GM18868 (cell line): ENCODE data around the gene MATN3.

Experiments used
- ATAC-seq: cut with Tn5 transposase; IDR thresholded peaks from one replicate; pipeline ENCODE4 v1.9.1; 2021; ENCODE audit warnings: mild to moderate bottlenecking, moderate library complexity; ENCODE audit not compliant: unreplicated experiment

Gene MATN3

DNA sequence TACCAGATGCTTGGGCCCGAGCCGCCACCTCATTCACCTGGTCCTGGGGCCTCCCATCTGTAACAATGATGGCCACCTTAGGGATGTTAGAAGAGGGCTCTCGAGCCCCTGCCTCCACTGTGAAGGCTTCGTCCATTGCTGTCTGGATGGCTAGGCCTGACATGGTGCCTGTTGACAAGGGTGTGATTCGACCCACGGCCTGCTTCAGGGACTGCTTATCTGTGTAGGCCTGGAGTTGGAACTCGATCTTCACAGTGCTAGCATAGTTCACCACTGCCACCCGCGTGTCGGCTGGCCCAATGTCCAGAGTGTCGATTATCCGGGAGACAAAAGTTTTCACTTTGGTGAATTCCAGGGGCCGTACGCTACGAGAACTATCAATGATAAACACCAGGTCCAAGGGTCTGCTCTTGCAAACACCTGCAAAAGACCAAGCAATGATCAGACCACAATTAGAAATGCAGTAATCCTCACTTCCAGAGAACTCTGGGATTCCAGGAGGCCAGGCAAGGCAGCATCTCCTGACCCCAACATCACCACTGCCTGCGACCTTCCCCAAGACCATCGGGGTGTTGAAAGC, 6.5 kb downstream of the MATN3 start:
- no peak for ATAC-seq

DNA sequence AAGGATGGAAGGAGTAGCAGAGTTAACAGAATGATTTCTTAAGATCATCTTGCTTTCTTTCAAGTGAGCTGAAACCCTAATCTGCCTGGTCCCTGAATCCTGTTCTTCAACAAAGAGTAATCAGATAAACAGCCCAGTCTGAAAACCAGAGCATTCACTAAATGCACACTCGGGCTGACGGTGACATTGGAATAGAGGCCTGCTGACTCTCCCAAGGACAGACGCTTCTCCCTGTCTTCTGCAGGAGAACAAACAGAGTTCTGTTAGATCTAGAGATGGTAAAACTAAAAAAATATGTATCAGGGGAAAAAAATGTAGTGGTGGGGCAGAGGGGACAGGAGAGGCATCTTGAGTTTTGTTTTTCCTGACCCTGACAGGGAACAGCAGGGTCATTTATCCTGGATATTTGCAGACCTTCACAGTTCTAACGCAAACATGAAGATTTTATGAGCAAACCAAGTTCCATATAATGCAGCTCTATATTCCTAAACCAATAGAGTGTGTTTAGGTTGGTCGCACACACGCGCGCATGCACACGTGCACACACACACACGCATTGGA, 7.3 kb downstream of the MATN3 start:
- ATAC-seq = no peak

DNA sequence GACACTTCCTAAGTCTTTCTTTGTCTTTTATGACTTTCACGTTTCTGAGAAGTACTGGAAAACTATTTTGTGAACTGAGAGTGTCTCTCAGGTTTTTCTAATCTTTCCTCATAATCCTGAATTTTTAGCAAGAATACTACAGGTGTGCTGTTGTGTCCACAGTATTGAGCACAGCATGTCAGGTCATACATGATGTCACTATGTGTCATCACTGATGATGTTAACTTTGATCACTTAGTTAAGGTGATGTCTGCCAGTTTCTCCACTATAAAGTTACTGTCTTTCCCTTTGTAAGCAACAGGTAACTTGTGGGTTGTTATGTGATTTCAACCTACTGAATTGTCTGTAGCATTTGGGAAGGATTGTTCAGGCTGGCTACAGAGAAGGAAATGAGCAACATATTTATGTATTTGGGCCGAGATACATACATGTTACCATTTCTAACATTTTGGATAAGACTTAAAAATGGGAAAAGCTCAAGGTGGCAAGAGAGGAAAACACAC, 11.1 kb downstream of the MATN3 start:
- ATAC-seq = no peak

DNA sequence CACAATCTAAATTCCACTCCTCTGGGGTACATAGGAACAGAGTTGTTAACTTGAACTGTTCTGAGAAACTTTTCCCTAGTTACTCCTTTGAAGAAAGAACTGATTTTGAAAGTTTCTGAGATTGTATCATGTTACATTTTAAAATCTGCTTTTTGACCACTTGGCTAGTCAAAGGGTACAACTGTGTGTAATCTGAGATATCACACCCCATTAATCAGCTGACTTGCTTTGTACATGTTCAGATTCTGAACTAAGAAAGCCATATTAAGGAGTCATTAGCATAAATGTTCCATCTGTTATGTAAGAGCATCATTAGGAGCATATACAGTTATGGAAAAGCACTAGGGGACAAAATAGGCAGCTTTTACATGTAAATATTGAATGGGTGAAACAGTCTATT, 18.7 kb downstream of the MATN3 start:
- no peak for ATAC-seq

DNA sequence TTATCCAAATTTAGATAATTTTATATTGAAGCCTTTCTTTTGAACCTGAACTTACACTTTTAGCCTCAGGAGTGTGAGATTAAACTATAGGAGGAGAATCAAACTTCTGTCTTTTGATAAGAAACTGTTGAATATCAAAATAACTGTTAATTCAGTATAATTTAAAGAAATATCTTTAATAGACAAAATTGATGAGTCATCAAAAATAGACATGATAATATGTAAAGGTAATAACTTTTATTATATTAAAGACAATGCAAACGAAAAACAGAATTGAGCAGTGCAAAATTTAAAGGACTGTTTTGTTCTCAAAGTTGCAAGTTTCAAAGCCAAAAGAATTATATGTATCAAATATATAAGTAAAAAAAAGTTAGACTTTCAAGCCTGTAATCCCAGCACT, 20.6 kb downstream of the MATN3 start:
- ATAC-seq = no peak

DNA sequence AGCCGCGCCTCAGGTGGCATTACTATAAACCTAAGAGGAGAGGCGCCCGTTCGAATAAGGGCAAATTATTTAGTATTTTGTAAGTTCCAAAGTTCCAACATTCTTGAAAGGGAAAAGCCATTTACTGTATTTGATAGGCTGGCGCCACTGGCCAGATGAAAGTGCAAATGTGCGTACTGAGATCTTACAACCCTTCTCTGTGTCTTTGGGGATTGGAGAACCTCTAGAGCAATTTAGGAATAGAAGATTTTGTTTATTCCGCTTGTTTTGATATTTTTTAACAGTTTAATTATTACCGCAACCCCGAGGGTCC, 22.1 kb downstream of the MATN3 start:
- ATAC-seq = no peak

DNA sequence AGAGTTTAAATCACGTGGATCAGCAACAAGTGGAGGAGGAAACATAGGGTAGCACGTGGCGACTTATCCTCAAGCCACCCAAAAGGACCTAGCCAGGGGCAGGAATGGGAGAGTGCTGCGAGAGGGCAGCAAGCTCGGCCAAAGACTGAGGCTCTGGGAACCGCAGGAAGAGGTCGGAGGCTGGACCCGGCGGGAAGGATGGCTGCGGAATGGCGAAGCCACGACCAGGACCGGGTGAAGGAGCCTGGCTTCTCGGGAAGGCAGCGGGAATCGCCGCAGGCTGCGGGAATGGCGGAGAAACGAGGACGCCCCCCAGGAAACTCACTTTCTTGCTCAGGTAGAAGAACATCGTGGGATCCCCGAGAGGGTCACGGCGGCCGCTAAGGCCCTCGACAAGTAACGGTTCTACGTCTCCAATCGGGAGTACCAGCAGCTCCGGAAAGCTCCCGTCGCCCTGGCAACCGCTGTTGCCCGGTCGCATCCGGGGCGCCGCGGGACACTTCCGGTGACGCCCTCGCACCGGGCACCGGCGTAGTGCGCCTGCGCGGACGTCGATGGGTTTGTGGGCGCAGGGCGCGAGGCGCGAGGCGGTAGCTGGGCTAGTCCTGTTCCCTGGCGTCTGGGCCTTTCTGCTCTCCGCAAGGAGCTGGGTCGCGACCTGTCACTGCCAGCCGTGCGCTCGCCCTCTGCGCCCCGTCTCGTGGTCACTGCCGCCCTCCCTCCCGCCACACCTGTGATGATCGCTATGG, 22.6 kb downstream of the MATN3 start, which contains the start of gene WDR35:
WDR35 (minus strand) TSS at position 439 of the 749 bp plus-strand sequence; CDS start at position 349, 90 bp downstream.
- peak; percentile 93 for ATAC-seq

DNA sequence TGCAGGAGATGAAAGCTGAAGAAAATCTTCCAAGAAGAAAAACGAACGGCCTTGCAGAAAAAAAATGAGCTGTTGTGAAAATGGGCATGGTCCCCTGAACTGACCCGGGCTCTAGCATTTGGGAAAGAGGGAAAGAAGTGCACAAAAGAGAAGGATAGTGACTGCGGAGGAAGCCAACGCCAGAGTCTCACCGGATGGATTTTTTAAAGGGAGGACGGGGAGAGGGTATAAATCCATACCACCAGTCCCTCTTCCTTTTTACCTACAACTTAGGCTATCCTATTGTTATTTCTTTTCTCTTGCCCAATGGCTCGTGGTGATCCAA, 23.2 kb downstream of the MATN3 start:
- no peak for ATAC-seq

DNA sequence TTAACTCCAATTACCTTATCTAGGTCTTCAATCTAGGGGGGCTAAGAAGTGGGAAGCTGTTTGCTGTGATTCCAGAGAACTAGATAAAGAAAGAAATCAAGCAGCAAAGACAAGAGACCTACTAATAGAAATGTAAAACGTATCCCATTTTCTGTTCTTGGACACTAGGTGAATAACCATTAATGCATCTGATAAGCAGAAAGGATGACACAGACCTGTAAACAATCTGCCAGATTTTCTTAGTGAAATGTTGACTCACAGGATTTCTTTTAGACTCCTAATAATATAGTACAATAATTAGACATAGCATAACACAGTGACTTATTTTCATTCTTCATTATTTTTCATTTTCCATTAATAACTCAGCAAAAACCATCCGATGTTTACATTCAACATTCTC, 23.9 kb downstream of the MATN3 start:
- no peak for ATAC-seq

DNA sequence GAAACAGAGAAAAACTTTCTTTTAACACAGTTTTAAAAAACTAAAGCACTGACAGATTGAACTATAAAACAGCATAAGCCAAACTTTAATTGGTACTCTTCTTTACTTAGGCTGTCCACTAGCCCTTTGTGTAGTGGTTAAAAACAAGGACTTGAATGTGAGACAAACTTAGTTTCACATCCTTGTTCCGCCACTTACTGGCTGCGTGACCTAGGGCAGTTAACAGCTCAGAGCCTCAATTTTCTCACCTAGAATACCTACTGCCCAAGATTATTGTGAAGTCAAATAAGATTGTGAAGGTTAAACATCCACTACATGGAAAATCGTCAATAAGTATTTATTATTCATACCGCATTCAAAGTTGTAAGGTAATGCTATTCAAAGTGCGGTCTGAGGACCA, 24.5 kb downstream of the MATN3 start:
- ATAC-seq = peak; percentile 71

DNA sequence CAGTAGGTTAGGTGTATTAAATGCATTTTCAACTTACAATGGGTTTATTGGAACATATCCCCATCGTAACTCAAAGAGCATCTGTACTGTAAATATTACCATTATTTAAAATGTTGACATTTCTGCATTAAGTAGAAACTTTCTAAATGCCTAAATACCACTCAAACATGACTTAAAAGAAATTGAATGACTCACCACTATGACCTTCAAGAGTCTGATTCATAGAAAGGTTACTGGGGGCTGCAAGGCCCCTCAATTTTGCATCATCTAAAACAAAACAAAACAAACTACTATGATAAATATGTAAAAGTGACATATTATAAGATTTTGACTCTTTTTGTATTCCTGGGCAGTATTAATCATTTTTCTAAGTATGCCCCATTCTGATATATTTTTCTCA, 30.2 kb downstream of the MATN3 start:
- ATAC-seq = no peak

DNA sequence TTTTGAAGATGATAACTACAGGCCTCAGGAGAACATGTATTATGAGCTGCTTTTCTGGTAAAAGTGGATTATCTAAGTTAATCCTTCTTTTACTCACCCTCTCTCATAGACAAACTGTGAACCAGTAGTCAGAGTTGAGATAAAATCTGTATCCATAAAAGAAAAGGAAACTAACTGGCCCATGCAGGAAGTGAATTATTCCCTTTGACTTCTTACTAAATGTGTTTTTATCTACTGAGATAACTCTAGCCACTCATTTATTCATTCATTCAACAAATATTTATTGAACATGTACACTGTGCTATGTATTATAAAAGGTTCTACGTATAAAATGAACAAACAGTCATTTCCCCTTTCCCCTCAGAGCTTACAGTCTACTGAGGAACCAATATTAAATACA, 32.5 kb downstream of the MATN3 start:
- no peak for ATAC-seq

DNA sequence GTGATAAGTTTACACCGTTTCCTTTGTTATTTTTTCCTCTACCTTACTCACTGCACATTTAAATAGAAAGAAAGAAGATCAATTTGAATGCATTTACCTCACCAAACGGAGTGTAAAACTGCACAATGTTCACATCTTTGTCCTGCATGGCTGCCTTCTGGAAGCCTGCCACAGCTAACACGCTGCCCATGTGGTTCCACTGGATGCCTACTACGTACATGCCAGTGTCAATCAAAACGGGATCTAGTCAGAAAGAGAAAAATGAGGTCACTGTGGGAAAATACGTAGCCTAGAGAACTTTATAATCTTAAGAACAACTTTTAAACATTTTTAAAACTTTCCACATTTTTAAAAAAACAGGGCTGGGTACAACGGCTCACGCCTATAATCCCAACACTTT, 39.0 kb downstream of the MATN3 start:
- ATAC-seq = no peak

DNA sequence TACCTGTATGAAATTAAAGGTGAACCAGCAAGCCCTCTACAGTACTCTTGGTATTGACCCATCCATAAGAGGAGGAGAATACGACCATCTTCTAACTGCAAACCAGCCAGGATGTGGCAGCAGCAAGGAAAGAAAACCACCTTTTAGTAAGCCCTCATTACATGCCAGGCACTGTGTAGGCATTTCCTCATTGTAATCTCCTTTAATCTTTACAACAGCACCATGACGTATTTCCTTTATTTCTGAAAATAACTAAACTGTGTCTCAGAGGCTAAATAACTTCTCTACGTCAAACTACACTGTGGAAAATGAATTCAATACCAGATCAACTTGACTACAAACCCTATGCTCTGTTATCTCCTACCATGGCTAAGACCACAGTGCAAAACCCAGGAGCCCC, 40.8 kb downstream of the MATN3 start:
- no peak for ATAC-seq

DNA sequence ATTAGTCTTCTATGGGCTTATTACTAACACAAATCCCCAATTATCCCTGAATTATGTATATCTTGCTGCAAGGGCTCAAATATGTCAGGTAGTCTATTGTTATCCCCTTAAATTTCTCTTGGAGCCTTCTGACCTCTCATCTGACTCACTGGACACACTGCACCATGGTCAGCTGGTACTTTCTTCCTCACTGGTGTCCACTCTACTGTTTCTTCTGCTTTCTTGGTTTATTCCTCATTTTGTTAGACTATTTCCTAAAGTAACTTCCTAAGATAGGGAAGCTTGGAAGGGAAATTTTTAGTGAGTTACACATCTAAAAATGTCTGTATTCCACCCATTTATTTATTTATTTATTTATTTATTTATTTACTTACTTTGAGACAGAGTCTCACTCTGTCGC, 49.1 kb downstream of the MATN3 start:
- ATAC-seq = no peak

DNA sequence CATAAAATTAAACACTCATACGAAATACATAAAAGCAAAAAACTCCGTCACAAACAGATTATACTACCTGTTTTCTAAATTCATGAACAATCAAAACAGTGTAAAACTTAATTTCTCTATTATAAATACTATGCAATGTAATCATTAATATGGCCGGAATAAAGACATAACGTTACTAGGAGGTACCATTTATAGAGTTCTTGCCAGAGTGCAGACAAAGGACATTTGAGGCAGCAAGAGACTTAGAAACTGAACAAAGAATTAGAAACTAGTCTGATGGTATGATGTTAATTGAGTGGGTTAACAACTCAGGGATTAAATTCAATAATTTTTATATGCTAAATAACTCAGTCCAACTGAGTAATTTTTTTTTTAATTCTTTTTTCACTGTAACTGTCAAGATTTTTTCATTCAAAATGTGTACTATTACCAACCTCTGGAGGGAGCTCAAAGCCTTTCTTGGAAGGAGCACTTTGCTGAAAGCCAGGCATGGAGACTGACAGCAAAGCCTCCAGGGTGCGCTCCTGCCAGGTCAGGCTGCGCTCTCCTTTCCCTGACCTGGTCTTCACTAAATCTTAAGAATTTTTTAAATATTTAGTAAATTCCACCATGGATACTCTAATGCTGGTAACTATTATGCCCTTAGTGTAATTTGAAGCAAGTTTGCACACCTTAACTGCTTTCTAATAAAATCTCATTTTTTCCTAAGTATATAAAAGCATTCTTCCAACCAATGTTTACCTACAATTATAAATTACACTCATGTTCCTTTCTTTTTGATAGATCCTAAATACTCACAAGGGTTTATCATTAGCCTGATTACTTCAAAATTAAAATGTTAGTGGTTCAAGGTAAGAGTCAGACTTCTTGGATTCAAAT, 56.7 kb downstream of the MATN3 start:
- ATAC-seq = peak; percentile 98

DNA sequence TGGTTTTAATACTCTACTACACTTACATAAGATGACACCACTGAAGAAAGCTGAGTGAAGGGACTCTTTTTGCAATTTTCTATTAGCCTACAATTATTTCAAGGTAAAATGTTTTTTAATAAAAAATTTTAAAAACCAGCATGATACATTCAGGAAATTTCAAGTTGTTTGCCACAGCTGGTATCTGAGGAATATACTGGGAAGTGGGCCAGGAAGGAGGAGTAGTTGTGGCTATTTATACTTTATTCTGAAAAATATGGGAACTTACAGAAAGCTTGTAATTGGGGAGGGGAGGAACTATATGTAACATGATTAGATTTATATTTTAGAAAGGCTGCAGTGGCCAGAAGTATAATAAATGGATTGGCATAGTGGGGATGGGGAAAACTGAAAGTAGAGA, 63.4 kb downstream of the MATN3 start:
- ATAC-seq = no peak

DNA sequence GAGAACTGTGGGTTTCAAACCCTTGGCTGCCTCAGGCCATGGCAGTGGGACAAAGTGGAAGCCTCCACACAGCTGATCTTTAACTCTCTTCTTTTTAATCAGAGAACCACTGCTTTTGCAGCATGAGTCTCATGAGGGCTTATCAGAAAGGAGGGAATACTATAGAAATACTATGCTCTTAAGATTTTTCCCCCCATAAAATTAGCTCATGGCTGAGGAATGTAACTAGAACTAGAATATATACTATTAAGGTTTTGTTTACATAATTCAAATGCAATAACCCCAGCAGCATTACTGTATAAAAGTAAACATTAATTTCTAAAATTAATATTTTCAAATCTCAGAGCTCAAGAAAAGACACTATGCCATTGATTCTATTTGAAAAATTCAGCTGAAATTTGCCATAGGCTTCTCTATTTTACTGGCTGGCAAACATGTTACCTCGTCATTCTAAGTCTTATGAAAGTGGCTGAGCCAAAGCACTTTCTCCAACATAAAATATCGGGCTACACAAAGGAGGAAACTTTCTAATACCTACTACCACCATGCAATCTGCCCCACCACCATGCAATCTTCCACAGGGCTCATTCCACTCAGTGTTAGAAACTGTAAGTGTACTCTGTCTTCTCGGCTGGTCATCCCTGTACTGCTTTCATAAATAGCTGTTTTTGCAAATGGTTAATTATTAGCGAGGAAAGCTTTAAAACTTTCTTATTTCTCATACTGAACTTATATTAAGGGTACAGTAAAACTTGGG, 65.1 kb downstream of the MATN3 start:
- ATAC-seq = no peak

DNA sequence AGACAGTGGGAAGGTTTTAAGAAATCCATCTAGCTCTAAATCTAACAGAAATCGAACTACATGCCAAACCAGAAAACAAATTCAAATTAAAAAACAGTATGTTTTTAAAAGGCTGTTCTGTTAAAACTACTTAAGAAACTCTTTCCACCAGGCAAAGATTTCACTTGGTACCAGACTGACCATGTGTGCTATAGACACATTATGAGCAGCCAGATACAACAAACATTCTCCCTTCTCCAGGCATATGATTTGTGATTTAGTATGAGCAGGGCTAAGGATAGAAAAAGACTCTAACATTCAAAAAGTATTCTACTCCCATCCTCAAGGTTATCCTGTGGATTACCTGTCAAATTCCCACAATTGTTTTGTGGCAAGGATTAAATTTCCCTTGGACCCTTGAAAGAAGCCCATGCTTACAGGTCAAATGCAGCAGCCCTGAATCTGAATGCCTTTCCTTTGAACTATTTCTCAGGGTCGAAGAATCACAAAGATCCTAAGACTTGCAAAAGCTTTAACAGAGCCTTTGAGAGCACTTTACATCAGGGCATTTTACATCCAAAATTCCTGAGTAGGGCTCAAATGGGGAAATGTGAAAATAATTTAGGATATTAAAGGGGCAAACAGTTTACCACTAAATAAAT, 68.1 kb downstream of the MATN3 start:
- no peak for ATAC-seq

DNA sequence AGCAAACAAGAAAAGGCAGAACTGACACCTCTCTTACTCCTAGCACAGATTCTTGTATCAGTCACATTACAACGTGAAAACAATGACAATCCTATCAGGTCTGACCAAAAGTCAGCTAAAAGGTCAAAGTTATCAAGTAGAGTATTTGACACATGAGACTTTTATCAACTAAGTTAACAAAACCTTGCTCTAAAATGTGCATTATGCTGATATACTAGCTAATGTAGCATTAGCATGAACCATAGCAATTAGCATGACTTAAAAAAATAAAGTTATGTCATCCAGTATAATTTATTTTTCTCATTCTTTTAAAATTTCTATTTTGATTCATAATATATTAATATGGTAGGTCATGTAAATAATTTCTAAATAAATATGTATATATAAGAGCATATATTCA, 69.3 kb downstream of the MATN3 start:
- no peak for ATAC-seq
